ENCODE measurements around the gene MTMR2.

Gene MTMR2

DNA sequence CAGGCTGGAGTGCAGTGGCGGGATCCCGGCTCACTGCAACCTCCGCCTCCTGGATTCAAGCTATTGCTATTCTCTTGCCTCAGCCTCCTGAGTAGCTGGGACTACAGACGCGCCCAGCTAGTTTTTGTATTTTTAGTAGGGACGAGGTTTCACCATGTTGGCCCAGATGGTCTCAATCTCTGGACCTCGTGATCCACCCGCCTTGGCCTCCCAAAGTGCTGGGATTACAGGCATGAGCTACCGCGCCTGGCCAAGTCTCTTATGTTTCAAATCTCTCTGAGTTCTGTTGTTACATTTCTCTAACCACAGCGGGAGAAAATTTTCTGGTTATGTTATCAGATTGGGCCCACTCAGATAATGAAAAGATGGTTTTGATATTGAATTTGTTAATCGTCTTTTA is 123.5 kb downstream of the MTMR2 start:
- Mint-ChIP-seq H3K4me3 (no peak overlapping the region), H3K27me3 (no peaks in the 10 kb centered on the region), H3K36me3 (ENCODE audit: low read depth) (peaks cover 49% of the 10 kb centered on the region), H3K27ac (no peak overlapping the region), H3K9me3 (no peaks in the 10 kb centered on the region), H3K4me1 (ENCODE audit: low read depth) (no peaks in the 10 kb centered on the region)
- intact Hi-C loops (cut with micrococcal nuclease), result no loop called here

DNA sequence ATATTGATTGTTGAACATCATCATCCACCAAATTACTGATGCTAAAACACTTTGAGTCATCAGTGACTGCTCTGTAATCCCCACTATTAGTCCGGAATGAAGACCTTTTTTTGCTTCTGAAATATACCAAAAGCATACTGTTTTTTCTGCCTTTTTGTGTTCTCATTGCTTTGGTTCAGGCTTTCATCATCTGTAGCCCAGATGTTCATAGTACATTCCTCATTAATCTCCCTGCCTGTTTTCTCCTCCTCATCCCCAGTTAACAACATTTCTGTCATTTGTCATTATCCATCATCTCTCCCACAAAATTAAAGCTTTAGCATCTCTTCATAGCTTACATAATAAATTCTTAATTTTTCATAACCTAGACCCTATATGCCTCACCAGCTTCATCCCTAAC is 124.4 kb downstream of the MTMR2 start:
- H3K4me3 Mint-ChIP-seq, result no peak overlapping the region
- no peak overlapping the region for H3K27ac Mint-ChIP-seq
- intact Hi-C loops (cut with micrococcal nuclease), result no loop called here
- H3K9me3 Mint-ChIP-seq, result no peaks in the 10 kb centered on the region
- H3K36me3 Mint-ChIP-seq (ENCODE audit: low read depth), result peaks cover 49% of the 10 kb centered on the region
- H3K27me3 Mint-ChIP-seq, result no peaks in the 10 kb centered on the region
- peaks cover under 1% of the 10 kb centered on the region for H3K4me1 Mint-ChIP-seq (ENCODE audit: low read depth)

DNA sequence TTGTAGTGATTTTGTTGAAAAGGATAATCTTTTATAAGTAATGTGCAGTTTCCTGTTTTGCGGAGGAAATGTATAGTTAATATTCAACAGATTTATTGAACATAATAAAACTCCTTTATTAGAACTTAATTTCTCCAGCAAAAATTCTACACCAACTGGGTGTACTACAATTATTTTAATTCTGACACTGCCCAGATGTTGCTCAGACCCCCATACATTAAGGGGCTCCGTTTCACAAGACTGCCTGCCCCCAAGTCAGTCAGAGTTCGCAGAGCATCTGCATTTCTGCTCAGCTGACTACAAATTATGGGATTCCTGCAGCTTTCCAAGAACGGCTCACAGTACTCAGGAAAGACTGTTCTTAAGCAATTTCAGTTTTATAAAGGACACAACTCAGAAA is 127.4 kb downstream of the MTMR2 start:
- intact Hi-C loops (cut with micrococcal nuclease), result no loop called here
- Mint-ChIP-seq H3K9me3 (no peaks in the 10 kb centered on the region), H3K36me3 (ENCODE audit: low read depth) (peaks cover 21% of the 10 kb centered on the region), H3K27ac (no peak overlapping the region), H3K4me3 (no peak overlapping the region), H3K4me1 (ENCODE audit: low read depth) (peaks cover 13% of the 10 kb centered on the region), H3K27me3 (no peaks in the 10 kb centered on the region)

GRCh38 chr11:95795627-95796295 is 128.1 kb downstream of the MTMR2 start:
- intact Hi-C loops (cut with micrococcal nuclease), result no loop called here
- Mint-ChIP-seq H3K4me3 (no peak overlapping the region), H3K36me3 (ENCODE audit: low read depth) (peaks cover 20% of the 10 kb centered on the region), H3K27ac (no peak overlapping the region), H3K9me3 (no peaks in the 10 kb centered on the region), H3K27me3 (no peaks in the 10 kb centered on the region), H3K4me1 (ENCODE audit: low read depth) (peaks cover 20% of the 10 kb centered on the region)

- Mint-ChIP-seq H3K27me3 (no peaks in the 10 kb centered on the region), H3K4me3 (no peak overlapping the region), H3K27ac (no peak overlapping the region), H3K36me3 (ENCODE audit: low read depth) (peaks cover 20% of the 10 kb centered on the region), H3K9me3 (no peaks in the 10 kb centered on the region), H3K4me1 (ENCODE audit: low read depth) (peaks cover 20% of the 10 kb centered on the region)
- intact Hi-C loops (cut with micrococcal nuclease), result no loop called here
These were observed 129.8 kb downstream of the MTMR2 start for GRCh38 chr11:95794086-95794485.

- H3K36me3 Mint-ChIP-seq (ENCODE audit: low read depth), result peaks cover 21% of the 10 kb centered on the region
- intact Hi-C loops (cut with micrococcal nuclease), result no loop called here
- no peak overlapping the region for H3K27ac Mint-ChIP-seq
- no peak overlapping the region for H3K4me3 Mint-ChIP-seq
- H3K27me3 Mint-ChIP-seq, result no peaks in the 10 kb centered on the region
- no peaks in the 10 kb centered on the region for H3K9me3 Mint-ChIP-seq
- H3K4me1 Mint-ChIP-seq (ENCODE audit: low read depth), result peaks cover 28% of the 10 kb centered on the region
These were observed 130.8 kb downstream of the MTMR2 start for GRCh38 chr11:95793116-95793515.

DNA sequence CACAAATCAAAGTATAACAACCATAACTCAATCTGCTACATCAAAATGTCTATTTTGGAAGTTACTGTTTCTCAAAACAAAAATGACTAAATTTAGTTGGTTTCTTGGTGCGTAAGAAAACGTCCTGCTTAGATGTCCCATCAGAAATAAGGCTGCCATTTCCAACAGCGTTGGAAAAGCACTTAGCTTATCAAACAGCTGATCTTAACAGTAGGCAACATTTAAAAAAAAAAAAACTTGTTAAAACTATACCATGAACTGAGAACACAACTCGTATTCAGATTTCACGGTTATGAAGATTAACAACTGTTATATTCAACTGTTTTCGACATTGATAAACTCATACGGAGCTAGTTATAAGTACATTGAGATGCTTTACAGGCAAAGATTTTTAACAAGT is 131.2 kb downstream of the MTMR2 start:
- intact Hi-C loops (cut with micrococcal nuclease), result no loop called here
- H3K36me3 Mint-ChIP-seq (ENCODE audit: low read depth), result peaks cover 25% of the 10 kb centered on the region
- peaks cover 31% of the 10 kb centered on the region for H3K4me1 Mint-ChIP-seq (ENCODE audit: low read depth)
- H3K4me3 Mint-ChIP-seq, result no peak overlapping the region
- H3K27me3 Mint-ChIP-seq, result no peaks in the 10 kb centered on the region
- H3K27ac Mint-ChIP-seq, result no peak overlapping the region
- no peaks in the 10 kb centered on the region for H3K9me3 Mint-ChIP-seq

DNA sequence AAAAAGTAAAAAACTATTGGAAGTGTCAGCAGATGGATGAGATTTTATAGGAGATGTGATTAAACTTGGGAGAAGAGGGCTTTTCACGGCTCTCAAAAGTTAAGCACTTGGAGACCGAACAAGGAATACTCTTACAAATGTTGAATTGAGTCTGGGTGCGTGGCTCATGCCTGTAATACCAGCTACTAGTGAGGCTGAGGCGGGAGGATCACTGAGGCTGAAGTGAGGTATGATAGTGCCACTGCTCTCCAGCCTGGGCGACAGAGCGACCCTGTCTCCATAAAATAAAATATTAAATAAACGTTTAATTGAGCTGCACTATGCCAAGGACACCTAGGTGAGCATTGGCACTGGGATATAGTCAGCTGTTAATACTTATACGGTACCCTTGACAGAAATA is 131.7 kb downstream of the MTMR2 start:
- H3K27ac Mint-ChIP-seq, result peak overlapping the region; percentile 100

GRCh38 chr11:95791709-95792033 is 132.2 kb downstream of the MTMR2 start:
- no peaks in the 10 kb centered on the region for H3K9me3 Mint-ChIP-seq
- intact Hi-C loops (cut with micrococcal nuclease), result no loop called here
- H3K27me3 Mint-ChIP-seq, result no peaks in the 10 kb centered on the region
- H3K4me3 Mint-ChIP-seq, result peak overlapping the region; percentile 99
- H3K27ac Mint-ChIP-seq, result peak overlapping the region; percentile 100
- peaks cover 31% of the 10 kb centered on the region for H3K4me1 Mint-ChIP-seq (ENCODE audit: low read depth)
- peaks cover 34% of the 10 kb centered on the region for H3K36me3 Mint-ChIP-seq (ENCODE audit: low read depth)

More for the DNA sequence above, 131.7 kb downstream of the MTMR2 start:
- H3K4me3 Mint-ChIP-seq, result no peak overlapping the region
- H3K4me1 Mint-ChIP-seq (ENCODE audit: low read depth), result peaks cover 31% of the 10 kb centered on the region
- peaks cover 30% of the 10 kb centered on the region for H3K36me3 Mint-ChIP-seq (ENCODE audit: low read depth)
- no peaks in the 10 kb centered on the region for H3K9me3 Mint-ChIP-seq
- intact Hi-C loops (cut with micrococcal nuclease), result no loop called here
- H3K27me3 Mint-ChIP-seq, result no peaks in the 10 kb centered on the region

DNA sequence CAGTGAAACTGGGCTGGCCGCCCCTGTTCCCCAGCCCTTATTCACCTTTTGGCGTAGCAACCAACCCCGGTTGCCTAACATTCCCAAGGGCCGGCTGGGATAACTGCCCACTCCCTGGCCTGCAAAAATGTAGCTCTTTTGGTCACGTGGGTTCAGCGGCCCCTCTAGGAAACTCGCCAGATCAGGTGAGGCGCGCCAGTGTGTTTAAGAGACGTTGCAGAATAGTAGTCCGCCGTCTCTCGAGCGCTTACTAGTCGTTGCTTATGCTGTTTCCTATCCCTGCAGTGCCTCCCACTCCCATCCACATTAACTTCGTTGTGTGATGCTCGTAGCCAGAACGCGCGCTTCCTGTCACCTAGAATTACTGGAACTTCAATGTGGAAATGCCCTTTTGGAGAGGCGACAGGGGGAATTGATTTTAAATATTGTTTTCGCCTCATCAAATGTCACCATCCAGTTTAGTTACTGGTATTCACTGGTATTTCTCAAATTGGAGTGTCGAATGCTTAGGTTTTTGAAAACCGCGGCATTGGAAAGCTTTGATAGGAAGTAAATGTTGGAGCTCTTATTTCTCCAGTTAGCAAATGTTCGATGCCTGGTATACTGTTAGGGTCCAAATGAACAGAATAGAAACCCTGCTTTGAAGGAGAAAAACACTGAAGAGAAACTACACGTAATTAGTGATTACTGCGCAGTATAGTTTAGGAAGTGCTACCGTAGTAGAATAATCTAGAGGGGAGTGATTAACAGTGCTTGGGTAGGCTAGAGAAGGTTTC is 132.8 kb downstream of the MTMR2 start:
- intact Hi-C loops (cut with micrococcal nuclease), result no loop called here
- Mint-ChIP-seq H3K4me1 (ENCODE audit: low read depth) (peaks cover 31% of the 10 kb centered on the region), H3K9me3 (no peaks in the 10 kb centered on the region), H3K36me3 (ENCODE audit: low read depth) (peaks cover 36% of the 10 kb centered on the region), H3K27me3 (no peaks in the 10 kb centered on the region), H3K27ac (peak overlapping the region; percentile 100), H3K4me3 (peak overlapping the region; percentile 99)

GRCh38 chr11:95790123-95790932 is 133.6 kb downstream of the MTMR2 start, which contains the start of gene CEP57:
Gene CEP57, plus strand, starts transcription at chr11:95790498. Its CDS starts 201 bp downstream, at chr11:95790699.
- Mint-ChIP-seq H3K27me3 (no peaks in the 10 kb centered on the region), H3K4me3 (peak within 1 kb of the TSS; percentile 99), H3K9me3 (no peaks in the 10 kb centered on the region), H3K36me3 (ENCODE audit: low read depth) (peaks cover 44% of the 10 kb centered on the region), H3K27ac (peak within 1 kb of the TSS; percentile 100), H3K4me1 (ENCODE audit: low read depth) (peaks cover 31% of the 10 kb centered on the region)
- intact Hi-C loops (cut with micrococcal nuclease), result no loop called here

- Mint-ChIP-seq H3K9me3 (no peaks in the 10 kb centered on the region), H3K27ac (peak within 1 kb of the TSS; percentile 100), H3K4me1 (ENCODE audit: low read depth) (peaks cover 31% of the 10 kb centered on the region)
These were observed 134.3 kb downstream of the MTMR2 start, which contains the start of gene FAM76B for GRCh38 chr11:95789506-95790122. Gene FAM76B, minus strand, starts transcription at chr11:95789782. Its CDS starts 304 bp downstream, at chr11:95789478.

DNA sequence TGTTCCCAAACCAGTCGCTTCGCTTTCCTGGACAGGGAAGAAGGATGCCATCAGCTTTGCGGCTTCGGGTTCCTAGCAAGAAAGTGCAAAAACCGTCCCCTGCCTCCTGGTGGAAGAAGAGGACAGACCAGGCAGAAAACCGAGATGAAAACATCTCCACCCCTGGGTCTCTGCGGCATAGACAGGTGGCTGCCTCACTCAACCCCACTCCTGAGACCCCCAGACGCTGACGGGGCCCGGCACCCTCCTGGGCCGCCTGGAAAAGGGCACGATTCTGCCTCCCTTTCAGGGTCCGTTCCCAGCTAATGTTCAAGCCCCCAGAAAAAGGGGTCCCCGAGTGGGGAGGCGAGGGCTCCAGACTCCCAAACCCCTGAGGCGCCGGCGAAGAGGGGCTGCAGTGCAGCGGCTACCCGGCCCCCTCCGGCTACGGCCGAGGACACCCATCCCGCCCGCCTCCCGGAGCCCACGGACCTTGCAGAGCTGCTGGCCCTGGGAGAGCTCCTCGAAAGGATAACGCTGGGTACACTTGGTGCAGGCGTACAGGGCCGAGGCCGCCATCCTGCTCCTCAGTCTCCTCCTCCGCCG is 134.9 kb downstream of the MTMR2 start:
- intact Hi-C loops (cut with micrococcal nuclease), result loop anchor here (1.0 to 10.0 kb wide), 4 partner anchors 601 to 1164 kb away; partner anchors contain the start of genes CWC15, JRKL and KDM4D
- Mint-ChIP-seq H3K36me3 (ENCODE audit: low read depth) (peaks cover 57% of the 10 kb centered on the region), H3K27me3 (no peaks in the 10 kb centered on the region), H3K4me1 (ENCODE audit: low read depth) (peaks cover 29% of the 10 kb centered on the region), H3K4me3 (peak overlapping the region; percentile 99), H3K9me3 (no peaks in the 10 kb centered on the region), H3K27ac (peak overlapping the region; percentile 100)

More at GRCh38 chr11:95789506-95790122, 134.3 kb downstream of the MTMR2 start, which contains the start of gene FAM76B:
- Mint-ChIP-seq H3K4me3 (peak within 1 kb of the TSS; percentile 99), H3K36me3 (ENCODE audit: low read depth) (peaks cover 51% of the 10 kb centered on the region), H3K27me3 (no peaks in the 10 kb centered on the region)
- intact Hi-C loops (cut with micrococcal nuclease), result loop anchor here (1.0 to 10.0 kb wide), 4 partner anchors 601 to 1165 kb away; partner anchors contain the start of genes CWC15, JRKL and KDM4D

Measured in dendritic cell treated with granulocyte-macrophage colony-stimulating factor and Interleukin-4, amounts not matched to agents 40 ng/mL and 50 ng/mL, for 4 days (primary cell).